Neural progenitor cell (in vitro differentiated cells): ENCODE data around the gene SUCNR1. TPM values are rescaled to one million over a fixed set of nuclear protein-coding genes. Genes with fewer than 3 reads are reported as not detected.

ENCODE experiments used
- DNase-seq: peaks from one replicate; pipeline ENCODE4 v3.0.0-alpha.2; 2016; ENCODE audit warnings: low spot score
- H2AFZ ChIP-seq: fragments of 200-600 bp; sonication (generic); replicated peaks from 2 replicates; pipeline ENCODE4 v1.6.1; 2016; ENCODE audit warnings: antibody characterized with exemption
- H3F3A ChIP-seq: fragments of 200-600 bp; sonication (generic); 2 replicates; pipeline ENCODE4 v1.6.1; 2016; ENCODE audit warnings: antibody characterized with exemption, low read depth
- H3K27ac ChIP-seq: fragments of 200-600 bp; sonication (generic); 2 replicates; pipeline ENCODE4 v1.5.1; 2016; ENCODE audit warnings: mild to moderate bottlenecking
- H3K27me3 ChIP-seq: fragments of 200-600 bp; sonication (generic); 2 replicates; pipeline ENCODE4 v1.6.1; 2016; ENCODE audit warnings: mild to moderate bottlenecking, moderate library complexity
- H3K36me3 ChIP-seq: fragments of 200-600 bp; sonication (generic); 2 replicates; pipeline ENCODE4 v1.5.1; 2016
- H3K4me1 ChIP-seq: fragments of 200-600 bp; sonication (generic); 2 replicates; pipeline ENCODE4 v1.6.1; 2016; ENCODE audit warnings: mixed run types
- H3K4me2 ChIP-seq: fragments of 200-600 bp; sonication (generic); 2 replicates; pipeline ENCODE4 v1.6.1; 2016
- H3K4me3 ChIP-seq: fragments of 200-600 bp; sonication (generic); 2 replicates; pipeline ENCODE4 v1.5.1; 2016
- H3K79me2 ChIP-seq: fragments of 200-600 bp; sonication (generic); 2 replicates; pipeline ENCODE4 v1.6.1; 2016; ENCODE audit warnings: low read depth
- H3K9ac ChIP-seq: fragments of 200-600 bp; sonication (generic); 2 replicates; pipeline ENCODE4 v1.6.1; 2016
- H3K9me3 ChIP-seq: fragments of 200-600 bp; sonication (generic); 2 replicates; pipeline ENCODE4 v1.5.1; 2016; ENCODE audit warnings: low read depth
- H4K20me1 ChIP-seq: fragments of 200-600 bp; sonication (generic); 2 replicates; pipeline ENCODE4 v1.6.1; 2016; ENCODE audit warnings: low read depth
- H3K27ac Mint-ChIP-seq: 3 replicates; pipeline ENCODE4 v1.8.0; 2021; ENCODE audit warnings: mixed read lengths
- H3K27me3 Mint-ChIP-seq: 2 replicates; pipeline ENCODE4 v1.8.0; 2022; ENCODE audit warnings: low read depth, mild to moderate bottlenecking, inconsistent platforms, moderate library complexity, mixed read lengths; ENCODE audit not compliant: insufficient read depth
- H3K36me3 Mint-ChIP-seq: 3 replicates; pipeline ENCODE4 v1.8.0; 2021; ENCODE audit warnings: mixed read lengths
- H3K4me1 Mint-ChIP-seq: 3 replicates; pipeline ENCODE4 v1.8.0; 2021; ENCODE audit warnings: mixed read lengths
- H3K4me3 Mint-ChIP-seq: 3 replicates; pipeline ENCODE4 v1.8.0; 2021; ENCODE audit warnings: mild to moderate bottlenecking, moderate library complexity, mixed read lengths
- H3K9me3 Mint-ChIP-seq: 3 replicates; pipeline ENCODE4 v1.8.0; 2020; ENCODE audit warnings: mixed read lengths
- CTCF ChIP-seq: fragments of 200-600 bp; sonication (generic); IDR thresholded peaks from 2 replicates; pipeline ENCODE4 v1.5.1; 2017; ENCODE audit warnings: antibody characterized with exemption, mild to moderate bottlenecking
- EZH2 ChIP-seq: fragments of 200-600 bp; sonication (generic); IDR thresholded peaks from 2 replicates; pipeline ENCODE4 v1.6.1; 2017; ENCODE audit warnings: antibody characterized with exemption, mild to moderate bottlenecking, moderate library complexity
- EZH2phosphoT487 ChIP-seq: fragments of 200-600 bp; sonication (generic); IDR thresholded peaks from 2 replicates; pipeline ENCODE4 v1.6.1; 2017; ENCODE audit warnings: antibody characterized with exemption
- total RNA-seq: library from RNA; depleted of rRNA; stranded (reverse); fragments of >200 nt; gene quantifications from 2 replicates; pipeline ENCODE4 v1.2.3, GENCODE V29; 2015; ENCODE audit warnings: low replicate concordance

Gene SUCNR1
- total RNA-seq, 1 donor from 2014 or later = not detected

- no peak for DNase-seq
- Histone ChIP-seq H3K4me3 (no peak overlapping the region), H3K79me2 (no peaks in the 10 kb centered on the region), H3K9ac (no peak overlapping the region), H4K20me1 (no peaks in the 10 kb centered on the region), H2AFZ (no peak overlapping the region), H3K27ac (no peak overlapping the region), H3F3A (no peaks in the 10 kb centered on the region), H3K27me3 (no peaks in the 10 kb centered on the region), H3K4me1 (no peaks in the 10 kb centered on the region), H3K4me2 (no peak overlapping the region), H3K36me3 (no peaks in the 10 kb centered on the region), H3K9me3 (no peaks in the 10 kb centered on the region)
- no peaks in the 10 kb centered on the region for H3K36me3 Mint-ChIP-seq
- H3K4me3 Mint-ChIP-seq = no peak overlapping the region
- H3K9me3 Mint-ChIP-seq = no peaks in the 10 kb centered on the region
- H3K4me1 Mint-ChIP-seq = no peaks in the 10 kb centered on the region
- H3K27me3 Mint-ChIP-seq = no peaks in the 10 kb centered on the region
- H3K27ac Mint-ChIP-seq = no peak overlapping the region
- TF ChIP-seq CTCF (no peak), EZH2phosphoT487 (no peak), EZH2 (no peak)
These were observed 14.2 kb upstream of the SUCNR1 start for GRCh38 chr3:151859233-151859673.

GRCh38 chr3:151859905-151860304 is 13.5 kb upstream of the SUCNR1 start:
- Histone ChIP-seq H3K4me1 (no peaks in the 10 kb centered on the region), H3K9ac (no peak overlapping the region), H3K4me2 (no peak overlapping the region), H3K9me3 (no peaks in the 10 kb centered on the region), H3K4me3 (no peak overlapping the region), H2AFZ (no peak overlapping the region), H4K20me1 (no peaks in the 10 kb centered on the region), H3K27me3 (no peaks in the 10 kb centered on the region), H3K36me3 (no peaks in the 10 kb centered on the region), H3F3A (no peaks in the 10 kb centered on the region), H3K27ac (no peak overlapping the region), H3K79me2 (no peaks in the 10 kb centered on the region)
- no peaks in the 10 kb centered on the region for H3K36me3 Mint-ChIP-seq
- no peak overlapping the region for H3K4me3 Mint-ChIP-seq
- no peaks in the 10 kb centered on the region for H3K27me3 Mint-ChIP-seq
- no peak for DNase-seq
- no peak overlapping the region for H3K27ac Mint-ChIP-seq
- no peaks in the 10 kb centered on the region for H3K4me1 Mint-ChIP-seq
- H3K9me3 Mint-ChIP-seq = no peaks in the 10 kb centered on the region
- no peak for TF ChIP-seq EZH2
- TF ChIP-seq CTCF = no peak

GRCh38 chr3:151863611-151864010 is 9.8 kb upstream of the SUCNR1 start:
- Histone ChIP-seq H2AFZ (no peak overlapping the region), H3K36me3 (no peaks in the 10 kb centered on the region), H3K27ac (no peak overlapping the region), H4K20me1 (no peaks in the 10 kb centered on the region), H3F3A (no peaks in the 10 kb centered on the region), H3K27me3 (no peaks in the 10 kb centered on the region), H3K9me3 (no peaks in the 10 kb centered on the region), H3K4me3 (no peak overlapping the region), H3K4me1 (no peaks in the 10 kb centered on the region), H3K9ac (no peak overlapping the region), H3K4me2 (no peak overlapping the region), H3K79me2 (no peaks in the 10 kb centered on the region)
- H3K4me3 Mint-ChIP-seq = no peak overlapping the region
- H3K36me3 Mint-ChIP-seq = no peaks in the 10 kb centered on the region
- H3K27me3 Mint-ChIP-seq = no peaks in the 10 kb centered on the region
- no peak overlapping the region for H3K27ac Mint-ChIP-seq
- no peak for DNase-seq
- TF ChIP-seq EZH2phosphoT487 = no peak
- TF ChIP-seq EZH2 = no peak
- no peaks in the 10 kb centered on the region for H3K4me1 Mint-ChIP-seq
- no peaks in the 10 kb centered on the region for H3K9me3 Mint-ChIP-seq

- Mint-ChIP-seq H3K4me3 (no peak overlapping the region), H3K27ac (no peak overlapping the region), H3K36me3 (no peaks in the 10 kb centered on the region), H3K4me1 (no peaks in the 10 kb centered on the region), H3K9me3 (no peaks in the 10 kb centered on the region), H3K27me3 (no peaks in the 10 kb centered on the region)
- H3K9ac ChIP-seq = no peak overlapping the region
- DNase-seq = no peak
- H3K27ac ChIP-seq = no peak overlapping the region
- H4K20me1 ChIP-seq = no peaks in the 10 kb centered on the region
- H3K36me3 ChIP-seq = no peaks in the 10 kb centered on the region
- no peak overlapping the region for H3K4me3 ChIP-seq
- H3K27me3 ChIP-seq = no peaks in the 10 kb centered on the region
- no peak for TF ChIP-seq EZH2phosphoT487
- no peak for TF ChIP-seq CTCF
- no peaks in the 10 kb centered on the region for H3K79me2 ChIP-seq
- H3F3A ChIP-seq = no peaks in the 10 kb centered on the region
- H3K9me3 ChIP-seq = no peaks in the 10 kb centered on the region
- no peak overlapping the region for H2AFZ ChIP-seq
- H3K4me1 ChIP-seq = peaks cover 7% of the 10 kb centered on the region
- no peak overlapping the region for H3K4me2 ChIP-seq
These were observed 8.9 kb upstream of the SUCNR1 start for GRCh38 chr3:151864423-151865101.
